Hematopoietic multipotent progenitor cell treated with erythropoietin and hydrocortisone succinate and interleukin-3 and kit ligand, for 17 days (in vitro differentiated cells): ENCODE data around the gene HDHD3.
A peak's percentile ranks its signal among the peaks of the same experiment; 100 is the strongest.

ENCODE experiments used
- DNase-seq: peaks from one replicate; pipeline ENCODE4 v3.0.0-alpha.2; 2015; ENCODE audit warnings: low spot score

Gene HDHD3

GRCh38 chr9:113363336-113363735 is 13.4 kb downstream of the HDHD3 start:
- DNase-seq: no peak

- no peak for DNase-seq
Measured at GRCh38 chr9:113361304-113362018, 15.3 kb downstream of the HDHD3 start.

- no peak for DNase-seq
Measured at GRCh38 chr9:113360242-113360842, 16.4 kb downstream of the HDHD3 start.

DNA sequence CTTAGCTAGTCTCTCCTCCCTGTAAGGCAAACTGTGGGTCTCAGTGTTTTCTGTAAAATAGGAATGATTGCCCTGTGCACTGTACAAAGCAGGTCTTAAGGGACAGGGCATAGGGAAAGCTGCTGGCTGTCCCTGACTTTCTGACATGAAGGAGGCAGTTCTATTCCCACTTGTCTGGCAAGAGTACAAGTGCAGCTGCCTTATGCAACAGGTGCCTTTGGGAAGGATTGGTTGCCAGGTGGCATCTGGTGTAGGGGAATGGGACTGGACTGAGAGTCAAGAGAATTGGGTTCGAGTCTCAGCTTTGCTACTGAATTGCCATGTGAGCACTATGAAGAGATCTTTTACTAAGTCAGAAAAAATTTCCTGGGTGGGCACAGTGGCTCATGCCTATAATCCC is 17.4 kb downstream of the HDHD3 start:
- DNase-seq: no peak

GRCh38 chr9:113356686-113357292 is 20.0 kb downstream of the HDHD3 start:
- no peak for DNase-seq

DNA sequence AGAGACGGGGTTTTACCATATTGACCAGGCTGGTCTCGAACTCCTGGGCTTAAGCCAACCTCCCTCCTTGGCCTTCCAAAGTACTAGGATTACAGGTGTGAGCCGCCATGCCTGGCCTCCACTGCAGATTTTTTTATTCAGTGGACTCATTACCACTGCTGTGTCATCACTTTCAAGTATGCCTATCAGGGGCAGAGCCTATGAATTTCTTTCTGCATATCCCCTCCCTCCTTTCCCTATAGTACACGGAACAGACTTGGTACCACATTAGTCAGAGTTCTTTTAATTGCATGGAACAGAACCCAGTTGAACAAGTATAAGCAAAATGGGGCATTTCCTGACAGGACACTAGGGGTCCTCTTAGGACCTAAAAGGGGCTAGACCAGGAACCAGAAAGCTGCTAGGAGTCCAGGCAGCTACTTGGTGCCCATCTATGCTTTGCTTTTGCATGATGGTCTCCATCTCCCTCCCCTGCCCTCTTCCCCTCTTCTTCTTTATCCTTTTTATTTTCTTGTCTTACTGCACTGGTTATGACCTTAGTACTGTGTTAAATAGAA is 21.7 kb downstream of the HDHD3 start:
- no peak for DNase-seq

- DNase-seq: peak; percentile 77
Measured at GRCh38 chr9:113352411-113352810, 24.4 kb downstream of the HDHD3 start.

DNA sequence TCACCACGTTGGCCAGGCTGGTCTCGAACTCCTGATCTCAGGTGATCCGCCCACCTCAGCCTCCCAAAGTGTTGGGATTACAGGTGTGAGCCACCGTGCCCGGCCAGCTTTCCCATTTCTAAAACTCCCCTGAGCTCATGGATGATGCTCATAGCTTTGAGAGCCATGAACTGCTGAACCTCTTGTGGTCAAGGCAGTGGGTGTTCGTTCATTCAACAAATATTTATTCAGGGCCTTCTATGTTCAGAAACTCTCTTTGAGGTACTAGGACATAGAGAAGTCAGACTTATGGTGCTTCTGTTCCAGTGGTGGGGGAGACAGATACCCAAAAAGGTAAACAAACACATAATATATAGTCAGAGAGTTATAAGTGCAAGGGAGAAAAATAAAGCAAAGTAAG is 24.8 kb downstream of the HDHD3 start:
- no peak for DNase-seq

DNA sequence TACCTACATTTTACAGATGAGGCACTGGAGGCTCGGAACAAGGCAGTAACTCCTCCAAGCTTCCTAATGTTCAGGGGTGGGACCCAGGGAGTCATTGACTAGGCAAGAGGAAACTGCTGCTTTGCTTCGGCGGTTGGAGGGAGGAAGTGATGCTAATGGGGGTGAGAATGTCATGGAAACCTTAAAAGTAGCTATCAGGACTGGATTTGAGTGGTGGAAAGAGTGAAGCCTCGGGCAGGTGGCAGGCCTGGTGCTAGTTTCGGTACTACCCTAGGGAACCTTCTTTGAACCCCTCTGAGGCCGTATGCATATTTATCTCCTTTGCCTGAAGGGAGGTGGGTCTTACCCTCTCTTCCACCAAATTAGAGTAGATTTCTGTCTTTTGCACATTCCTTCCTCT is 25.8 kb downstream of the HDHD3 start:
- no peak for DNase-seq

GRCh38 chr9:113350107-113350661 is 26.6 kb downstream of the HDHD3 start:
- DNase-seq: peak; percentile 40

DNA sequence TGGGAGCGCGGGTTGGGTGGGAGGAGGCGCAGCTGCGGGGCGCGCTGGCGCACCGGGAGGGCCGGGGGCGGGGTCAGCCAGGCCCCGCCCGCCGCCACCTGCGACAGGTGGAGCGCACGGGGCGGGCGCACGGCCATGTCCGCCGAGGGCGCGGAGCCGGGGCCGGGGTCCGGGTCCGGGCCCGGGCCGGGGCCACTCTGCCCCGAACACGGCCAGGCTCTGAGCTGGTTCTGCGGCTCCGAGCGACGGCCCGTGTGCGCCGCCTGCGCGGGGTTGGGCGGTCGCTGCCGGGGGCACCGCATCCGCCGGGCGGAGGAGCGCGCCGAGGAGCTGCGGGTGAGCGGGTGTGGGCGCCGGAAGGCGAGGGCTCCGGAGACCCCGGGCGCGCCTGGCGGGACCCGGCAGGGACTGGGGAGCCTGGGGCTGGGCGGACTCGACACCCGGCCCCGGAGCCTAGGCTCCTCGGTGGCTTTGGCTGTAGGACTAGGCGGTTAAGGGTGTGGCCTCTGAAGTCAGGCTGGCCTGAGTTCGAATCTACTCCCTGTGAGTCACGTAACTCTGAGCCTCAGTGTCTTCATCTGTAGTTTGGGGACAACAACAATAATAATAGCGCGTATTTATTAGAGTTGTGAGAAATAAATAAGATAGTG is 27.2 kb downstream of the HDHD3 start, which contains the start of gene BSPRY:
BSPRY (plus strand) TSS at position 97 of the 650 bp plus-strand sequence; CDS start at position 136, 39 bp downstream.
- DNase-seq: peak; percentile 75

DNA sequence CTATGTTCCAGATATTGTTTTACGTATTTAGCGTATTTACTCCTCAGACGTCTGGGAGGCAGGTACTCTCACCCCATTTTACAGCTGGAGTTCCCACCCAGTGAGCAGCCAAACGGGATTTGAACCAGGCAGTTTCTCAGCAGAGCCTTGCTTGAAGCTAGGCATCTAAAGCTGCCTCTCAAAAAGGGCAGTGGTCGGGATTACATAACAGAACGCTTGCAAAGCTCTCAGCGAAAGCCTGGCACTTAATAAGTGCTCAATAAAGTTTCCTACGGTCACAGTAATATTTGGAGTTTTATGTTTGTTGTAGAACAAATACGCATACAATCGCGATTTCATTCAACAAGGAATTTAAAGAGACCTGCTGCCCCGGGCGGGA is 27.7 kb downstream of the HDHD3 start:
- peak; percentile 25 for DNase-seq

DNA sequence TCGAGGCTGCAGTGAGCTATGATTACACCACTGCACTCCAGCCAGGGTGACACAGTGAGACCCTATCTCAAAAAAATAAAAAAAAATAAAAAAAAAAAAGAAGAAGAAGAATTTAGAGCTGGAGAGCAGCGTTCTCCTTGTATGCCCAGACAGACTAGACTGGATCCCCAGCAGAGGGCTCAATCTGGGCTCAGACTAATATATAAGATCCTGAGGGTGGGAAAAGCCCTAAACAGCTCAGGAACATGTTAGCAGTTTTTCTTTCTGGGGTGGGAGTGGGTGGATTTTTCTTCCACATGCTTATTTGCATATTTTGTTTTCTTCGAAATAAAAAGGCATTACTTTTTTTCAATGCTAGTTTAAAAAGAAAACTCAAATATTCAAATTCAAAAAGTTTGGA is 28.3 kb downstream of the HDHD3 start:
- no peak for DNase-seq

GRCh38 chr9:113345671-113346070 is 31.1 kb downstream of the HDHD3 start:
- DNase-seq: no peak

DNA sequence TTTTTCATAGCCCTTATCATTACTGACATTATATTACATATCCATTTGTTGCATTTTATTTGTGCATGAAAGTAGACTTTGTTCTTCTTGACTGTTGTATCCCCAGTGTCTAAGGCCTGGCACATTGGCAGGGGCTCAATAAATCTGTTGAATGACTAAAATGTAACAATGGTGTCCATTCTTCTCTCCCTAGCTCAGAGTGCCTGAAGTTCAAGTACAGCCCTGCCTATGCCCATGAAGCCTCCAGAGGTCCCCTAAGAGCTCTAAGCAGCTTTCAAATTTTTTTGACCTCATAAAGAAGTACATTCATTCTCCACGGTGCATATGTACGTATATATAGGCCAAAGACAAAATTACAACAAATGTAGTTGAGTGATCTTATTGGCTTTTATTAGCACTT is 31.6 kb downstream of the HDHD3 start:
- DNase-seq: no peak

DNA sequence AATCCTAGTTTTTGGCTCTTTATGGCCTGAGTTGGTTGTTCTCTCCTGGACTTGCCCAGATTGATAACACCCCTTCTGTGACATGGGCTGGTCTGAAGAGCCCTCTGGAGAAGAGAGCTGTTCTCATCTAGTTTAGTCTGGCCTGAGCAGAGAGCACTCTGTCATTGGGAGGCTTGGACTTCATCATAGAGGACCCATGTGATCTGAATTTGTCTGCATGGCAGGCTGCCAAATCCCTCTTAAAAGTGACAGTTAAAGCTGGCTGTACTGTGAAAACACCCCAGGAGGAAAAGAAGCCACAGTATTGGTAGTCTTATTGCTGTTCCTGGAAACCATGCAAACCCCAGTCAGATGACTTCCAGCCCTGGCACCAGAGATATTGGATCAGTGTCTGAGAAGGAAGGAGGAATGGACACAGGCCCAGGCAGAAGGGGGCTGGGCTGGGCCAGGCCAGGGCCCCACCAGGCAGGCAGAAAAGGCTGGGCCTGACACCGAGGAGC is 33.0 kb downstream of the HDHD3 start:
- DNase-seq: peak; percentile 92

GRCh38 chr9:113341712-113342410 is 34.9 kb downstream of the HDHD3 start:
- DNase-seq: peak; percentile 64

DNA sequence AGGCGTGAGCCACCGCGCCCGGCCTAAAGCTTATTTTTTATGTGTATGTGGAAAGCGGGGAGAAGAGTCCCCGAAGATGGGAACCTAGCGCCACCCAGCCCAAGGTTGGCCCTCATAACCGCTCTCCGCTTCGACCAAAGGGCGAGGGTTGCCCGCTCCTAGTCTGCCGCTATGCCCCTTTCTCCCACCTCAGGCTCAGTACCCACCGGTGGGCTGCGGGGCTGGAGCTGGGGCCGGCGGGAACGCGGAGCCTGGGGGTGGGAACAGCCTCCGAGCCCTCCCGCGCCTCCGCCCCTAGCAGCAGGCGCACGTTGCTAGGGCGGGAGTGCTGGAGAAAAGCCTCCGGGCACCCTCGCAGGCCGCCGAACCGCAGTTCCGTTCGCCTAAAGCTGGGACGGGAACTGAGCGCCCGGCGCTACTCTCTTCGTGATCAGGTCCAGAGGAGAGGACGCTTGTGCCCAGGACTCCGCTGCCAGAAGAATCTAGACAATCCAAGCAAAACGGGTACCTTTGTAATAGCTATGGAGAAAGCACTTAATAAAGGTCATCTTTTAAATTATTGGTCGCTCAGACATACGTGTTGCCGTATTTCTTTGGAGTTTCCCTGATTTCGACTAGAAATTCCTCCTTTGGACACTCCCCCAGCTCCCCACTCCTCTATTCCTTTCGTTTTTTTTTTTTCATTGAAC is 36.6 kb downstream of the HDHD3 start, which contains the start of gene WDR31:
WDR31 (minus strand) TSS at position 265 of the 689 bp plus-strand sequence. CDS start 8,253 bp downstream, outside the sequence.
- DNase-seq: peak; percentile 86

DNA sequence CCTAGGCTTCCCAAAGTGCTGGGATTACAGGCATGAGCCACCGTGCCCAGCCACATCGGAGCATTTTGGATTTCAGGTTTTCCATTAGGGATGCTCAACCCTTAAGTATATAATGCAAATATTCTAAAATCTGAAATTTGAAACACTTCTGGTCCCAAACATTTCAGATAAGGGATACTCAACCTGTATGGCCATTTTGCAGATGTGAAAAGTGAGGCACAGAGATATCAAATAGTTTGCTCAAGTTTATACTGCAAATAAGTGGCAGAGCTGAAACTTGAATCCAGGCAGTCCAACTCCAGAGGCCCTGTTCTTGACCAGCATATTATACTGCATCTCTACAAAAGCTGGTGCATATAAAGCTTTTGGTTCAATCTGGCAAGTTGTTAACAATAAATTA is 39.1 kb downstream of the HDHD3 start:
- DNase-seq: no peak

- DNase-seq: no peak
Measured at GRCh38 chr9:113331780-113332179, 45.0 kb downstream of the HDHD3 start.
